ENCODE data around the gene KCTD19. TPM values are rescaled to one million over a fixed set of nuclear protein-coding genes. Genes with fewer than 3 reads are reported as not detected.

KCTD19 gene
- total RNA-seq, 2 donors from 2014 or later, result not detected

DNA sequence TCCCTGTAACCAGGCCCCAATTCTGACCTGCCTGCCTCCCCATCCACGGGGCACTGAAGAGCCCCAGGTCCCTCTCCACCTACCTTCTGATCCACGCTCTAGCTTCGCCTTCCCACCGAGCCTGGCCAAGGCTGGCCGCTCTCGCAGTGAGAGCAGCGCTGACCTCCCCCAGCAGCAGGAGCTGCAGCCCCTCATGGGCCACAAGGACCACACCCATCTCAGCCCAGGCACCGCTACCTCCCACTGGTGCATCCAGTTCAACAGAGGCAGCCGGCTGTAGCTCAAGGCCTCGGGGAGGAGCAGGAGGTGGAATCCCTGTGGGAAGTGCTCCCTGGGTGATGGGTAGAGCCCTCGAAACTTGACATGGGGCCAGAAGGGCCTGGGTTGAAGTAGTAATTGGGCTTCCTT, 55.6 kb downstream of the KCTD19 start:
- intact Hi-C loops (cut with DNase I), result no loop called here
- DNase-seq (ENCODE audit: low spot score), result peak; percentile 63

DNA sequence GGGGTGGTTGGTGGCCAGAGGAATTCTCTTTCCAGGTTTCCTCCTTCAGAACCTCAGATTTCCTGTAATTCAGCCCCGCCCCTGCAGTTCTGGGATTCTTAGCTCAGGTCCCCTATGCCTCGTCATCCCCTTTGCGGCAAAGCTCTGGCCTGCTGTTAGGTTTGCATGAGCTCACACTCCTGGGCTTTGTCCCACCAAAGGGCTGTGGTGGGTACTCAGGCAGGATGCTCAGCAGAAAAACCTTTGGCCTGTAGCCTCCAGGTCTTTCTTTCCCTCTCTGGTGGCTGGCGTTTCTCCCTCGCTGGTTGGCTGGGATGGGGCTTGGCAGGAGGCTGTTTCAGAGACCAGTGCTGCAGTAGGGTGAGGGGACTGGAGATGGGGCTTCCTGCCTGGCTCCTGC, 56.8 kb downstream of the KCTD19 start:
- DNase-seq (ENCODE audit: low spot score), result peak; percentile 83
- intact Hi-C loops (cut with DNase I), result no loop called here

GRCh38 chr16:67268136-67268579, 58.4 kb downstream of the KCTD19 start:
- peak; percentile 92 for DNase-seq (ENCODE audit: low spot score)
- intact Hi-C loops (cut with DNase I), result no loop called here

DNA sequence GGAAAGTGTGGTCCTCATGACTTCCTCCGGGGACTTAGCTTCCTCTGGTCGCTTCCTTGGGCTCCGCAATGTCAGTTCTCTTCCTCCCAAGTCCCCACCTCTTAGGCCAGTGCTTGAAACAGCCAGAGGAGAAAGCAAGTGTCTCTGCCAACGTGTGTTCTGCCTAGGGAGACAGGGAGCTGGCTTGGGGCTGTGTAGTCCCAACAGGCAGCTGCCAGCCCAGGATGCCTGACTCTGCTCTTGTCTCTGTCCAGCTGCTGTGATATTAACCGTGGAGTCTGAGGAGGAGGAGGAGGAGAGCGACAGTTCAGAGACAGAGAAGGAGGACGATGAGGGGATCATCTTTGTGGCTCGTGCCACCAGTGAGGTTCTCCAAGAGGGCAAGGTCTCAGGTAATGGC, 60.7 kb downstream of the KCTD19 start:
- peak; percentile 25 for DNase-seq (ENCODE audit: low spot score)
- intact Hi-C loops (cut with DNase I), result no loop called here

- peak; percentile 26 for DNase-seq (ENCODE audit: low spot score)
- intact Hi-C loops (cut with DNase I), result no loop called here
Observed at GRCh38 chr16:67264866-67265265, 61.7 kb downstream of the KCTD19 start.

GRCh38 chr16:67264277-67264676, 62.3 kb downstream of the KCTD19 start:
- peak; percentile 54 for DNase-seq (ENCODE audit: low spot score)
- intact Hi-C loops (cut with DNase I), result no loop called here

- intact Hi-C loops (cut with DNase I), result no loop called here
- DNase-seq (ENCODE audit: low spot score), result no peak
Observed at GRCh38 chr16:67263201-67263600, 63.3 kb downstream of the KCTD19 start.

GRCh38 chr16:67260426-67261063, 66.0 kb downstream of the KCTD19 start:
- peak; percentile 43 for DNase-seq (ENCODE audit: low spot score)
- intact Hi-C loops (cut with DNase I), result no loop called here

GRCh38 chr16:67259705-67260104, 66.8 kb downstream of the KCTD19 start:
- DNase-seq (ENCODE audit: low spot score), result peak; percentile 35
- intact Hi-C loops (cut with DNase I), result no loop called here

- intact Hi-C loops (cut with DNase I), result loop anchor here in 1 of 2 donors (1.0 kb wide), 1 partner anchor 21 kb away; no protein-coding TSS in a partner anchor
- peak; percentile 70 for DNase-seq (ENCODE audit: low spot score)
Observed at GRCh38 chr16:67258161-67258835, 68.2 kb downstream of the KCTD19 start.

- DNase-seq (ENCODE audit: low spot score), result peak; percentile 46
- intact Hi-C loops (cut with DNase I), result loop anchor here in 1 of 2 donors (1.0 kb wide), 1 partner anchor 20 kb away; no protein-coding TSS in a partner anchor
Observed at GRCh38 chr16:67257486-67258160, 68.9 kb downstream of the KCTD19 start.

GRCh38 chr16:67256701-67257230, 69.8 kb downstream of the KCTD19 start:
- peak; percentile 62 for DNase-seq (ENCODE audit: low spot score)
- intact Hi-C loops (cut with DNase I), result no loop called here

DNA sequence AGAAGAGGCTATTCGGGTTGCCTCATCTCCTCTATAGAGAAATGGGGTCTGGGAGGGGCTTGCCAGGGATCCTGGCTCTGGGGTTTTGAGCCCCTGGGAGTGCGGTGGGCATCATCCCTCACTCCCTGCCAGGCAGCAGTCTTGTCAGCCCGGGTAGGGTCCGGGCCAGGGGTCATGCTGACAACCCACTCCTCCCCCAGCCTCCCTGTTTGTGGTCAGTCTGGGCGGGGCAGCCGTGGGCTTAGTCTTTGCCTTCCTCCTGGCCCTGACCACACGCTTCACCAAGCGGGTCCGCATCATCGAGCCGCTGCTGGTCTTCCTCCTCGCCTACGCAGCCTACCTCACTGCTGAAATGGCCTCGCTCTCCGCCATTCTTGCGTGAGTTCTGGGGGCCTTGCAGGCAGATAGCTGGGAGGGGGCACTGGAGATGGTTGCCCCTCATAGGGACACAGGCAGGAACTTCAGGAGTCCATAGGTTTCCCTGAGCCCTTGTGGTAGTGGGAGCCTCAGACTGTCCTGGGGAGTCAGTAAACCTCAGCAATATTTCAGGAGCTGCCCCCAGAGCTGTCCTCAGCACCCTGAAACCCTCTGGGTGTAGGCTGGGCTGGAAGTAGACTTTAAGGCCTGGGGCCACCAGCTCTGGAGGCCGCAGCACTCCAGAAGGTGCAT, 70.9 kb downstream of the KCTD19 start:
- peak; percentile 60 for DNase-seq (ENCODE audit: low spot score)
- intact Hi-C loops (cut with DNase I), result no loop called here

DNA sequence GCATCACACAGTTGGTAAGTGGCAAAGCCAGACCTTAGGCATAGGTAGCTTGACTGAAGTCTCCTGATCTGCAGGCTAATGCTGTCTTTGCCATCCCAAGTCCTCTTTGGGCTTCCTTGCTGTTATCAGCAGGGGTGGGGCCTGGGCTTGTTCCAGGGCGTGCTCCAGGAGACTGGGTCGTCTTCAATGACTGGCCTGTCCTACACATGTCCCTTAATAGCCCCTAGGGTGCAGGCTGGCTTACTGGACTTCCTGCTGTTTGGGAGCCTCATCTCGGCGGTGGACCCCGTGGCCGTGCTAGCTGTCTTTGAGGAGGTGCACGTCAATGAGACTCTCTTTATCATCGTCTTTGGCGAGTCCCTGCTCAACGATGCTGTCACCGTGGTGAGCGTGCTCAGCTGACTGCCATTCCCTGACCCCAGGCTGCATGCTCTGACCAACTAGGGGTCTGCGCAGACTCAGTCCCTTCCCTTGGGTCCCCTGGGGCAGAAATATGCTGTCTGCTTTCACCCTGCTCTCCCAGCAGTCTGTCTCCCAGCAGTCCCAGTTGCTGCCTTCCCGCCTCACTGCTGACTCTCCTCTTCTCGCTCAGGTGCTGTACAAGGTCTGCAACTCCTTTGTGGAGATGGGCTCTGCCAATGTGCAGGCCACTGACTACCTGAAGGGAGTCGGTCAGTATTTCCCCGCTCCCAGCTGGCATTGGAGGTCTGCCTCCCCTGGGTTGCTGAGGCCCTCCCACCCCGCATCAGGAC, 71.6 kb downstream of the KCTD19 start:
- DNase-seq (ENCODE audit: low spot score), result peak; percentile 58
- intact Hi-C loops (cut with DNase I), result no loop called here

- intact Hi-C loops (cut with DNase I), result no loop called here
- peak; percentile 65 for DNase-seq (ENCODE audit: low spot score)
Observed at GRCh38 chr16:67252609-67253497, 73.7 kb downstream of the KCTD19 start.

DNA sequence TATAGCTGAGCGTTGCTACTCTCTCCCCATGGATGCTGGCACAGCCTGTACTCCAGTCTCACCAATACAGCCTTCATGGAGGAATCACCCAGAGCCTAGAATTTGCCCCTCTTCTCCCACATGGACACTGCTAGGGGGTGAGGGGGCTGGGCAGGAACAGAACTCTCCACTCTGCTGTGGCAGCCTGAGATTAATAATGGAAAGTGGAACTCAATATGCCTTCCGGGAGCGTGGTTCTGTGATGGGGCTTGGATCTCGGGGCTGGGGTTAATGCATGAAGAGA, 76.6 kb downstream of the KCTD19 start:
- DNase-seq (ENCODE audit: low spot score), result peak; percentile 2
- intact Hi-C loops (cut with DNase I), result no loop called here

- intact Hi-C loops (cut with DNase I), result no loop called here
- no peak for DNase-seq (ENCODE audit: low spot score)
Observed at GRCh38 chr16:67249178-67250044, 77.1 kb downstream of the KCTD19 start.
